Stimulated activated CD4-positive, alpha-beta T cell treated with anti-CD3 and anti-CD28 coated beads, Interleukin-15, amount 100 ng/mL, for 1 hour (primary cell): ENCODE measurements around the gene RBM47.
"Not testable (repeated sequence)": the region's sequence is repeated elsewhere in the genome, so short reads cannot be mapped to it uniquely, and the experiment has no call there.

Experiments
- DNase-seq, 2 donors: peaks; one replicate each; pipeline ENCODE4 v3.0.0-alpha.2; 2020; ENCODE audit warnings: low read depth in 1 of 2, low spot score in 1 of 2

The RBM47 gene

GRCh38 chr4:40564815-40565483 is 64.7 kb downstream of the RBM47 start:
- no peak for DNase-seq

GRCh38 chr4:40564004-40564403 is 65.7 kb downstream of the RBM47 start:
- no peak for DNase-seq

GRCh38 chr4:40563401-40563800 is 66.3 kb downstream of the RBM47 start:
- no peak for DNase-seq

GRCh38 chr4:40562681-40563080 is 67.0 kb downstream of the RBM47 start:
- no peak for DNase-seq

GRCh38 chr4:40562208-40562607 is 67.5 kb downstream of the RBM47 start:
- no peak for DNase-seq

- not testable (repeated sequence) for DNase-seq
Observed at GRCh38 chr4:40561543-40562177, 68.0 kb downstream of the RBM47 start.

- DNase-seq: no peak
Observed at GRCh38 chr4:40559585-40560465, 69.8 kb downstream of the RBM47 start.

- DNase-seq: no peak
Observed at GRCh38 chr4:40557736-40558135, 71.9 kb downstream of the RBM47 start.

- no peak for DNase-seq
Observed at GRCh38 chr4:40555176-40555900, 74.3 kb downstream of the RBM47 start.

- DNase-seq: not testable (repeated sequence)
Observed at GRCh38 chr4:40554641-40555040, 75.0 kb downstream of the RBM47 start.

GRCh38 chr4:40553995-40554394 is 75.7 kb downstream of the RBM47 start:
- no peak for DNase-seq

- DNase-seq: no peak
Observed at GRCh38 chr4:40552536-40552935, 77.1 kb downstream of the RBM47 start.

GRCh38 chr4:40551568-40552136 is 78.0 kb downstream of the RBM47 start:
- DNase-seq: not testable (repeated sequence)

- no peak for DNase-seq
Observed at GRCh38 chr4:40550948-40551462, 78.7 kb downstream of the RBM47 start.

- no peak for DNase-seq
Observed at GRCh38 chr4:40550196-40550595, 79.5 kb downstream of the RBM47 start.

GRCh38 chr4:40548256-40548655 is 81.4 kb downstream of the RBM47 start:
- DNase-seq: no peak

GRCh38 chr4:40547789-40548132 is 81.9 kb downstream of the RBM47 start:
- DNase-seq: no peak

GRCh38 chr4:40546969-40547788 is 82.5 kb downstream of the RBM47 start:
- no peak for DNase-seq

GRCh38 chr4:40546506-40546905 is 83.2 kb downstream of the RBM47 start:
- DNase-seq: no peak

GRCh38 chr4:40545487-40545886 is 84.2 kb downstream of the RBM47 start:
- DNase-seq: not testable (repeated sequence)
